PC-9 (cell line): ENCODE measurements around the gene IMMP2L. TPM values are rescaled to one million over a fixed set of nuclear protein-coding genes. Genes with fewer than 3 reads are reported as not detected.

Experiments
- BruUV-seq: library from RNA; stranded (reverse); fragments of 400-500 nt; replicated peaks from 2 replicates; lab custom pipeline; 2021; lab: Mats Ljungman, UMichigan
- CTCF ChIA-PET: fragments of 300-600 bp; sonication (Branson Sonifier 250); formaldehyde crosslinking; loops from one replicate; lab custom pipeline; 2022; ENCODE audit warnings: antibody characterized with exemption; lab: Charles Lee
- POLR2A ChIA-PET: fragments of 300-600 bp; sonication (Branson Sonifier 250); formaldehyde crosslinking; loops from one replicate; lab custom pipeline; 2022; ENCODE audit warnings: antibody characterized with exemption; ENCODE audit not compliant: unreplicated experiment; lab: Charles Lee
- DNase-seq, 2 experiments: peaks; one replicate each; pipeline versions ENCODE4 v3.0.0 to v3.0.0-alpha.2; 2015 to 2022; ENCODE audit warnings: mixed read lengths in 1 of 2
- H2AFZ ChIP-seq: fragments of 200-600 bp; sonication (generic); 2 replicates; pipeline ENCODE4 v1.8.1; 2017; ENCODE audit warnings: antibody characterized with exemption
- H3F3A ChIP-seq: fragments of 200-600 bp; sonication (generic); 2 replicates; pipeline ENCODE4 v1.8.1; 2017; ENCODE audit warnings: antibody characterized with exemption, mild to moderate bottlenecking, low read depth; ENCODE audit not compliant: insufficient read depth
- H3K27ac ChIP-seq: fragments of 200-600 bp; sonication (generic); 2 replicates; pipeline ENCODE4 v1.6.1; 2016; ENCODE audit warnings: mixed run types
- H3K27me3 ChIP-seq: fragments of 200-600 bp; sonication (generic); 2 replicates; pipeline ENCODE4 v1.6.1; 2016; ENCODE audit warnings: low read depth, mixed run types; ENCODE audit not compliant: insufficient read depth
- H3K36me3 ChIP-seq: fragments of 200-600 bp; sonication (generic); 2 replicates; pipeline ENCODE4 v1.6.1; 2016; ENCODE audit warnings: low read depth, mixed run types
- H3K4me1 ChIP-seq: fragments of 200-600 bp; sonication (generic); replicated peaks from 2 replicates; pipeline ENCODE4 v1.6.1; 2016; ENCODE audit warnings: mixed run types; ENCODE audit not compliant: insufficient read depth
- H3K4me2 ChIP-seq: fragments of 200-600 bp; sonication (generic); 2 replicates; pipeline ENCODE4 v1.6.1; 2017; ENCODE audit warnings: mixed run types
- H3K4me3 ChIP-seq: fragments of 200-600 bp; sonication (generic); 2 replicates; pipeline ENCODE4 v1.6.1; 2016; ENCODE audit warnings: mixed run types
- H3K79me2 ChIP-seq: fragments of 200-600 bp; sonication (generic); 2 replicates; pipeline ENCODE4 v1.6.1; 2017; ENCODE audit warnings: low read depth, mixed run types
- H3K9me2 ChIP-seq: fragments of 200-600 bp; sonication (generic); 2 replicates; pipeline ENCODE4 v1.8.1; 2017; ENCODE audit warnings: mild to moderate bottlenecking; ENCODE audit not compliant: insufficient read depth
- H3K9me3 ChIP-seq: fragments of 200-600 bp; sonication (generic); 2 replicates; pipeline ENCODE4 v1.8.1; 2016; ENCODE audit warnings: low read depth; ENCODE audit not compliant: insufficient read depth
- H4K20me1 ChIP-seq: fragments of 200-600 bp; sonication (generic); 2 replicates; pipeline ENCODE4 v1.8.1; 2017; ENCODE audit not compliant: insufficient read depth
- EZH2 ChIP-seq: fragments of 200-600 bp; sonication (generic); IDR thresholded peaks from 2 replicates; pipeline ENCODE4 v1.8.0; 2017; ENCODE audit warnings: antibody characterized with exemption, low read depth
- intact Hi-C: fragments of 100-400 bp; cut with micrococcal nuclease; formaldehyde crosslinking; loops from one replicate; pipeline ENCODE4 v1.10.0; 2022; ENCODE audit not compliant: unreplicated experiment
- total RNA-seq: library from RNA; stranded (reverse); gene quantifications from 2 replicates; pipeline ENCODE4 v1.2.3, GENCODE V29; 2021
- TF ChIP-seq, protein P1 (sequence below): fragments of 200-600 bp; sonication (generic); conservative IDR thresholded peaks from 2 replicates; pipeline ENCODE4 v1.6.1; 2017; ENCODE audit warnings: mixed run types, antibody characterized with exemption, mild to moderate bottlenecking, moderate library complexity

The IMMP2L gene
- total RNA-seq, 1 experiment from 2014 or later = 40.5 TPM

DNA sequence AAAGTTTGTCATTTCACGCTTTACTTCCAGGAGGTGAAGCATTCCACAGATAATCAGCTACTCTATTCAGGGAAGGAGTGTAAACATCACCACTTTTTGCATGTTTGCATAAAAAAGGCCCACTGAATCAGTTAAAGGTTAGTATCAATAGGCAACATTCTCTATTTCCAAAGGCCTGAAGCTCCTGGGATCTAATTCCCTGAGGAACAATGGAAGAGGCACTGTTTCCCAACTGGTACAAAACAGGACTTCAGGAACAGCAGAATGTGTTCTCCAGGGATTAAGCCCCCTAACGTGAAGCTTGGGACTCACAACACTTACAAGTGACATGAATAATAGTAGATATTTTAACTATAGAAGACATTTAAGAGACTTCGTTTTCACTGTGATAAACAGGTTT is 465.3 kb downstream of the IMMP2L start:
- BruUV-seq = no TSS peak
- POLR2A ChIA-PET = no interaction called here
- no peak overlapping the region for H2AFZ ChIP-seq
- intact Hi-C loops = loop anchor here (10.0 kb wide), 1 partner anchor 1252 kb away; no protein-coding TSS in a partner anchor
- H3K79me2 ChIP-seq = no peaks in the 10 kb centered on the region
- no peaks in the 10 kb centered on the region for H3F3A ChIP-seq
- no peak overlapping the region for H3K4me3 ChIP-seq
- CTCF ChIA-PET = no interaction called here
- DNase-seq = no peak
- H3K4me2 ChIP-seq = no peak overlapping the region
- H3K27me3 ChIP-seq = no peaks in the 10 kb centered on the region
- H3K9me2 ChIP-seq = no peaks in the 10 kb centered on the region
- no peaks in the 10 kb centered on the region for H3K4me1 ChIP-seq
- H3K27ac ChIP-seq = no peak overlapping the region
- H3K9me3 ChIP-seq = no peaks in the 10 kb centered on the region
- TF ChIP-seq, protein P1, sequence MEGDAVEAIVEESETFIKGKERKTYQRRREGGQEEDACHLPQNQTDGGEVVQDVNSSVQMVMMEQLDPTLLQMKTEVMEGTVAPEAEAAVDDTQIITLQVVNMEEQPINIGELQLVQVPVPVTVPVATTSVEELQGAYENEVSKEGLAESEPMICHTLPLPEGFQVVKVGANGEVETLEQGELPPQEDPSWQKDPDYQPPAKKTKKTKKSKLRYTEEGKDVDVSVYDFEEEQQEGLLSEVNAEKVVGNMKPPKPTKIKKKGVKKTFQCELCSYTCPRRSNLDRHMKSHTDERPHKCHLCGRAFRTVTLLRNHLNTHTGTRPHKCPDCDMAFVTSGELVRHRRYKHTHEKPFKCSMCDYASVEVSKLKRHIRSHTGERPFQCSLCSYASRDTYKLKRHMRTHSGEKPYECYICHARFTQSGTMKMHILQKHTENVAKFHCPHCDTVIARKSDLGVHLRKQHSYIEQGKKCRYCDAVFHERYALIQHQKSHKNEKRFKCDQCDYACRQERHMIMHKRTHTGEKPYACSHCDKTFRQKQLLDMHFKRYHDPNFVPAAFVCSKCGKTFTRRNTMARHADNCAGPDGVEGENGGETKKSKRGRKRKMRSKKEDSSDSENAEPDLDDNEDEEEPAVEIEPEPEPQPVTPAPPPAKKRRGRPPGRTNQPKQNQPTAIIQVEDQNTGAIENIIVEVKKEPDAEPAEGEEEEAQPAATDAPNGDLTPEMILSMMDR = no peak
- TF ChIP-seq EZH2 = no peak
- no peaks in the 10 kb centered on the region for H3K36me3 ChIP-seq
- H4K20me1 ChIP-seq = no peaks in the 10 kb centered on the region

GRCh38 chr7:111094419-111094818 is 467.9 kb downstream of the IMMP2L start:
- no peak overlapping the region for H3K4me2 ChIP-seq
- H3F3A ChIP-seq = no peaks in the 10 kb centered on the region
- no peaks in the 10 kb centered on the region for H3K36me3 ChIP-seq
- H3K27ac ChIP-seq = no peak overlapping the region
- H3K9me2 ChIP-seq = no peaks in the 10 kb centered on the region
- intact Hi-C loops = loop anchor here (5.0 to 10.0 kb wide), 2 partner anchors 643 to 1250 kb away; no protein-coding TSS in a partner anchor
- CTCF ChIA-PET = interaction anchor here (0.5 kb wide), 1 partner anchor 18 kb away, joined by 3 read pairs; no protein-coding TSS in a partner anchor
- H3K4me1 ChIP-seq = no peaks in the 10 kb centered on the region
- TF ChIP-seq, protein P1 = no peak
- no peak for TF ChIP-seq EZH2
- BruUV-seq = no TSS peak
- H3K79me2 ChIP-seq = no peaks in the 10 kb centered on the region
- no peak for DNase-seq
- H3K9me3 ChIP-seq = no peaks in the 10 kb centered on the region
- no peak overlapping the region for H3K4me3 ChIP-seq
- POLR2A ChIA-PET = no interaction called here
- no peak overlapping the region for H2AFZ ChIP-seq
- H3K27me3 ChIP-seq = no peaks in the 10 kb centered on the region
- H4K20me1 ChIP-seq = no peaks in the 10 kb centered on the region

GRCh38 chr7:111093496-111093895 is 468.8 kb downstream of the IMMP2L start:
- no peaks in the 10 kb centered on the region for H3F3A ChIP-seq
- ChIA-PET CTCF (no interaction called here), POLR2A (no interaction called here)
- no peak overlapping the region for H3K27ac ChIP-seq
- BruUV-seq = no TSS peak
- H3K4me2 ChIP-seq = no peak overlapping the region
- H3K9me2 ChIP-seq = no peaks in the 10 kb centered on the region
- H3K4me3 ChIP-seq = no peak overlapping the region
- H3K36me3 ChIP-seq = no peaks in the 10 kb centered on the region
- H3K27me3 ChIP-seq = no peaks in the 10 kb centered on the region
- intact Hi-C loops = loop anchor here (5.0 to 10.0 kb wide), 2 partner anchors 644 to 1249 kb away; no protein-coding TSS in a partner anchor
- TF ChIP-seq EZH2 = no peak
- TF ChIP-seq, protein P1 = no peak
- no peaks in the 10 kb centered on the region for H3K9me3 ChIP-seq
- no peaks in the 10 kb centered on the region for H4K20me1 ChIP-seq
- H3K79me2 ChIP-seq = no peaks in the 10 kb centered on the region
- H3K4me1 ChIP-seq = no peaks in the 10 kb centered on the region
- H2AFZ ChIP-seq = no peak overlapping the region
- DNase-seq = no peak
